Measurements from ENCODE around the gene ZNF280B.
"Not testable (repeated sequence)": the region's sequence is repeated elsewhere in the genome, so short reads cannot be mapped to it uniquely, and the experiment has no call there.

GRCh38 chr22:22510833-22511232 is 2.3 kb upstream of the ZNF280B start:
- not testable (repeated sequence) for TF ChIP-seq CTCF, POLR2A (IDR thresholded peaks at IDR 0.05)
